ENCODE results near the gene IL1RAPL1. TPM values are rescaled to one million over a fixed set of nuclear protein-coding genes. Genes with fewer than 3 reads are reported as not detected.

The IL1RAPL1 gene
- total RNA-seq (2014; rRNA removed; shearing (Covaris generic)), result 1.5 and 1.7 TPM in 2 replicates

DNA sequence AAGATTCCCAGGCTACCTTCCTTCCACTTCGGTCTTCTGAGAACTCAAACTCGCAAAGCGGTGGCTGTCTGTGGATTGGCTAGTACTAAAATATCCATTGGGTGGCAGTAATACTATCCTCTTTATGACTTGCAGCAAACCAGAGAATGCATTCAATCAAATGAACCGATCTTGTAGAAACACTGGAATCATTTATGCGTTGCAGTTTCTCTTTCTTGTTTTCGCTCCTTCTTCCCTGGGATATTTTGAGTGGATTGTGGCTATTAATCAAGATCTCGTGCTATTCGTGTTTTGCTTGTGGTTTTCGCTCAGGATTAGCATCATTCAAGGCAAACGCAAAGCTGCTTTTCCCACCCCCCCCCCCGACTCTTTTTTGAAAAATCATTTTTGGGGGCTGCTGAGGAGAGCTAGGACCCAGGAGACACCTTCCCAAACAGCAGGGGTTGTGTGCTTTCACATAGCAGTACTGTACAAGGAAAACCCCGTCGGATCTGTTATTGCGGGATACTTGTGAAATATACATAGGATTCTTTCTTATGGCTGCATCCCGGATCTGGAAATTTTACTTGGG is at the start of gene IL1RAPL1:
IL1RAPL1 (plus strand) TSS at position 466 of the 571 bp plus-strand sequence.
- DNase-seq (ENCODE audit: low read depth), result no peak

DNA sequence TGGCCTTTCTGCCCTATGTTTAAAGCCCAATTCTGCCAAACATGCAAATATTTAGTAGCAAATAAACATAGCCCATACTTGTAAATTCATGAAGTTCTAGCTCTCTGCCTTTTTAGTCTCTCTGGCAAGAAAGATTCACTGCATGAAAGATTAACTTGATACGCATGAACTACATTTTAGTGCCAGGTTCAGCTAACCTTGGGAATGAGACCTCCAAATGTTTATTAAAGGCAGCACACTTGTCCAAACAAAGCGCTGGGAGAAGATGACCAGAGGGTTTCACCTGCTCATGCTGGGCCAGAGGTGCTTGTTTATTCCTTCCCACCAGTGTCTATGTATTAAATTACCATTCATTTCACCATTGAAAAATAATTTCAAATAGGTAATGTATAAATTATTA is 44.5 kb upstream of the IL1RAPL1 start:
- no peak for DNase-seq (ENCODE audit: low read depth)

DNA sequence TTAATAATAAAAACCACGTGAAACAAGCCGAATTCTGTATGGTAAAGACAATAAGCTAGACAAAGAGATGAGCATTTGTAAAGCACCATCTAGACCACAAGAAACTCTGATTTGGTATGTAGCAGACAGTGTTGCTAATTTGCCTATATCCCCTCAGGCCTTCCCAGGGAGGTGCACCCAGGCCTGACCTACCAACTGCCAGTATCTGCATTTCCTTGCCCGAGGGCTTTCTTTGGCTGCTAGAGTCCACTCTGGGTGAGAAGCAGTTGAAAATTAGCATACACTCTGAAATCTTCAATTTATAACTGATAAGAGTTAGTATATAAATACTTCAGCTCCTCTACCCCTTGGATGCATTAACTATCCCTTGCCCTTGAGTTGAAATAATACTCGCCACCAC is 37.4 kb upstream of the IL1RAPL1 start:
- DNase-seq (ENCODE audit: low read depth), result no peak

GRCh38 chrX:28550331-28550872 is 36.8 kb upstream of the IL1RAPL1 start:
- no peak for DNase-seq (ENCODE audit: low read depth)

DNA sequence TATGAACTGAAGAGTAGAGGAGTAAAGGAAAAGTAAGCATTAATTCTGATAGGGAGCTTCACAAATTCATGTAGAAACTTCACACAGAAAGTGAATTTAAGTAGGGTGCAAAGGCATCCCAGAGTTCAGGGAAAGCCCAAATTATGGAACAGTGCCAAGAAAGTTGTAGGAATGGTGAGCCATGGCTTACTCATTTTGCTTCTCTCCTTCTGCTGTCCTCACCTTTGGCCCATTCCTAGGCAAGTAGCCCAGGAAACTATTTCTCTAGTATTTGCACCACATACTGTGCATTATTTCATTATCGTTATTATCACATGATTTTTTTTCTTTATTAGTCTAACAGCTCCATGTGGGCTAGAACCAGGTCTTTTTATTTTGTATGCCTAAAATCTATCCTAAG is 34.9 kb upstream of the IL1RAPL1 start:
- no peak for DNase-seq (ENCODE audit: low read depth)

DNA sequence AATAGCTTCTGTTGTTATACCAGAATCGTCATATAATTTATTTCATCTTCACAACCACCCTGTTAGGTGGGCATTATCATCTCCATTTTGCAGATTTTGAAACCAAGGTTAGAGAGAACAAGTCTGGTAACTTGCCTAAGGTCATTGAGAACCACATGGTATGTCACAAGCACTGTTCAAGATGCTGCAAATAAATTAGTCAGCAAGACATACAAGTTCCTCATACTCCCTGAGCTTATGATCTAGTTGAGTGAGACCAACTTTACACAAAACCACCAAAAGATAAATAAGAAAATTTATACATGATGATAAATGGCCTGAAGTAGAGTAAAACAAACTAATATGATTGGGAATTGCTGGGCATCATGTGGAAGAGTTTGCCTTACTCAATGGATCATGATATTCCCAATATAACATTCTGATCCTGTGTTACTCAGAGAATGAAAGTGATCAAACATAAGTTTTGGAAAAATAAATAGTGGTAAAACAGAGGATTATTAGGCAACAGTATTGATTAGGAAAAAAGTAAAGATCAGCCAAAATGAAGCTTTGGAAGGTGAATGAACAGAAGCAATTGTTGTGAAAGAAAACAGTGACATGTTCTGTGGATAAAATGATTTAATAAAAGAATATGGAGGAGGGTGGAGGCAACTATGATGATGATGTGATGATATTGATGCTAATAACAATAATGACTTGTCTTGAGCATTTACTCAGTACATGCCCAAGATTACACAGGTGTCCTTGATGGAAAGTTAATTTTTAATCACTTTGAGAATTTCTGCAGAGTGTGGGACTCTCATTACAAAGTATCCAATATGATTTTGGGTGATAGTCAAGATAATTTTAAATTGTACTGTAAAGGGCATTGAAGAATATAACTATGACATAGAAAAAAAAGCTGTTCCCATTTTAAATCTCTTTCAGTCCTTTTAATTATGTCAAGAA is 34.1 kb upstream of the IL1RAPL1 start:
- no peak for DNase-seq (ENCODE audit: low read depth)

DNA sequence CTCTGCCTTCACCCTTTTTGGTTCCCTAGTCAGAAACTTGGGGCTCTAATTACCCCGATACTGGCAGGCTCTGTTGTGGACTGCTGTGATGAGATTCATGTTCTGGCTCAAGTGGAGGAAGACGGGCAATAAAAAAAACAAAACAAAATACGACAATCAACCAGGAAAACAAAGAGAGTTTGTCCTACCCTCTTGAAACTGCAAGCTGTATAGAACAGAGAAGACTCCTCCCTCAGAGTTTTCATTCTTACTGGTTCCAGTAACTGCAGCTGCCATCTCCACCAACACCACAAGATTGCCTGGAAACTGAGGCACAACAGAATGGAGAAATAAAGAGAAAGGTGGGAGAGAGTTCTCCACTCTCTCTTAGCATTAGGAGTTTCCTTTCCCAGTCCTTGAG is 11.1 kb upstream of the IL1RAPL1 start:
- no peak for DNase-seq (ENCODE audit: low read depth)

DNA sequence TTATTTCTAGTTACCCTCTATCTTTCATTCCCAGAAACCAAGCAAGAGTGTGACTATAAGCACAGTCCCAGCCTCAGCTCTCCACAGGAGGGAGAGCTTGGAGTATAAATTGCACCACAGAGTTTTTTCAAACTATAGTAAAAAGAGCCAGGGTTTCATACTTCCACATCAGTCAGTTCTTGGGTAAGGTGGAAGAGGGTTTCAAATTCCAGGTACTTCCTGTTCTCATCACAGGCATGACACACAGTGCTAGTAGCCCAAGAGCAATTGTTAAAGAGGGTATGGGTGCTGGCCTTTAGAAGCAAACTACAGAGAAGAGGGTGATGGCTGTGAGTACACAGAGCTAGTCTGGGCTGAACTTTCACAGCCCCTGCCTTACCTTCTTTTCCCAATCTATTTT is 5.7 kb upstream of the IL1RAPL1 start:
- DNase-seq (ENCODE audit: low read depth), result no peak

- DNase-seq (ENCODE audit: low read depth), result no peak
Observed at GRCh38 chrX:28582511-28582910, 4.7 kb upstream of the IL1RAPL1 start.

DNA sequence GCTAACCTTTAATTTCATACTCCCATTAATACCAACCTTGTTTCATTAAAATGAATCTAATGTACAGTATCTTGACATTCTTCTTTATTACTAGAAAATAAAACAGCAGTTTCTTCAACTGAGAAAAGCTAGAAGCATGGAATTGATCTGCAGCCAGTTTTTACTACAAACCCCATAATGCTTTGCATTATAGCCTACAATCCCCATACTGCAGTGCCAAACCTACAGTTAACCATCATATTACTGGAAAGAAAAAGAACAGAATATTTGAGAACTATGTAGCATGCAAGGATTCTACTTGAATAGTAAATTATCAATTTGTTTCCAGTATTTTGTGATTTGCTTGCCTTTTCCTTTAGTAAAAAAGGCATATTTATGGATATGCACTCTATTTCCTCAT is 3.2 kb upstream of the IL1RAPL1 start:
- no peak for DNase-seq (ENCODE audit: low read depth)

- DNase-seq (ENCODE audit: low read depth), result no peak
Observed at GRCh38 chrX:28585767-28586166, 1.5 kb upstream of the IL1RAPL1 start.

DNA sequence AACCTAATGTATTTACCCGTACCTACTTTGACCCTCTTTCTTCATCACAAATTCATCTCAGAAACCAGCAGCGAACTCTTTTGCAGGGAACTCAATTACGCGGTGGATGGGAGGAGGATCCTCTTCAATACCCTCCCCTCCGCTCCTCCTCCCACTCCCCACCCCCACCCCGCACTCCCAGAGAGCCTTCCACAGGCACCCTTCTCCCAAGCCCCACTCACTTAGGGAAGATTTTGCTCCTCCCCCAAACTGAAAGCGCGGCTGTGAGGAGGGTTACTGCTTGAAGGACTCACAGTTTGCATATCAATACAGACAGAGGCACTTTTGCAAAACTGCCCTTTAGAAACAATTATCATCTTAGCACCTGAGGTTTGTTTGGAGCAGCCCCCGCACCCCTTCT is 960 bp upstream of the IL1RAPL1 start:
- no peak for DNase-seq (ENCODE audit: low read depth)

DNA sequence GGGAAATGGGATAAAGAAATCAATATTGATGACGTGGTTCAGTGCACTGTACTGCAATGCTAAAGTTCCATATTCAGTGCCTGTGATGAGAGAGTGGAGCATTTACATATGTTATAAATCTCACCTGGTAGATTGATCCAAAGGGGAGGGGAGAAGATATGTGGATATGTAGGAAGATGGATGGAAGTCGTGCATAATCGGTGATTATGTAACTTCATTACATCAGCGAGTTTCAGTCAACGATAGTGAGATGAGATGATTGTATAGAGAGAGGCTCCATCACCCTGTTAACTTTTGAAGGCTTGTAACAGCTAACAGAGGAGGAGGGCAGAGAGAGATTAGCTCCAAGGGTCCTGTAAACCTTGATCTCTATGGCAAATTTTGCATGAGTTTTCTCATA is 1.8 kb downstream of the IL1RAPL1 start:
- no peak for DNase-seq (ENCODE audit: low read depth)

DNA sequence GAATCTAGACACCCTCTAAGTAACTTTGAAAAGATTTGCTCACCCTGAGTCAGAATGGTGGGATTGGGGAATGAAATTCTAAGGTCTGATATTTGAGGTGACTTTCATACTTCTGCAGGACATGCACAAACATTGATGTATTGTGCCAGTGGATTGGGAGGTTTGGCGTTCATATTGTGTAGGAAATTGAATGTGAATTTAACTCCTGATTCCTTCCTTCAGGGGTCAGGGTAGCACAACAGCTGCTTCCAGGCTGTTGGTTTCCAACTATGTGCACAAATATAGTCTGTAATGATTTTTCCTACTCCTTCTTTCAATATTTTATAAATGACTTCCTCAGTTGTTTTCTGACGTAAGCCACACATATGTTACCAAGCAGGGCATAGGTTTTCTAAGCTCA is 3.1 kb downstream of the IL1RAPL1 start:
- no peak for DNase-seq (ENCODE audit: low read depth)

DNA sequence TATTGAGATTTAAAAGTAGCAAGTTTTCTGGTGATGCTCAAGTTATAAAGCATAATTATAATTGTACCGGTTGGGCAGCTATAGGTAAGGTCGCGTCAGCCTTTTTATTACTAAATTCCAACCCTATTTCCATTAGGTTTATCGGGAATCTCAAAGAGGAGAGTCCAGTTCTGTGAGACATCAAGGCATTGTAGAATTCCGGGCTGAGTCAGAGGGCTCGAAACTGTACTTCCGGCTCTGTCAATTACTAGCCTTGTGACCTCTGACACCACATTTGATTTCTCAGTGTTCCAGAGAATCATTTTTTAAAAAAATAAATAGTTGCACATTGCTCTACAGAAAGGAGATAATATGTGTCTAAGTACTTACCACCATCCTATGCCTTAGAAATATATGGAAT is 4.3 kb downstream of the IL1RAPL1 start:
- no peak for DNase-seq (ENCODE audit: low read depth)

DNA sequence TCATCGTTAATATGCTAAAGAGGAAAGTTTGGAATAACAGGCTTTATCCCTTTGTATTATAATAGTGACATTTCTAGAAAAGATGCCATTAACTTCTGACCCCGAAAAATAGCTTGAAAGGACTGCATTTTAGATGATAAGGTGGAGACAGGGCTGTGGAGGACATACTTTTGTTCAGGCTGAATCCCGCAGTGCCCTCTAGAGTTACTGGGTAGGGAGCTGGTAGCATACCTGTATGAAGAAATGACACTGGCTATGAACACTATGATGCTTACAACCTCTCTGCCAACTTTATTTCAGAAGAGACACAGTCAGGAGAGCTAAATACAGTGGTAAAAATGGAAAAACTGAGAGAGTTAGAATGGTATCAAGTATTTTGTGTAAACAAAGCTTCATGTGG is 8.1 kb downstream of the IL1RAPL1 start:
- DNase-seq (ENCODE audit: low read depth), result no peak

DNA sequence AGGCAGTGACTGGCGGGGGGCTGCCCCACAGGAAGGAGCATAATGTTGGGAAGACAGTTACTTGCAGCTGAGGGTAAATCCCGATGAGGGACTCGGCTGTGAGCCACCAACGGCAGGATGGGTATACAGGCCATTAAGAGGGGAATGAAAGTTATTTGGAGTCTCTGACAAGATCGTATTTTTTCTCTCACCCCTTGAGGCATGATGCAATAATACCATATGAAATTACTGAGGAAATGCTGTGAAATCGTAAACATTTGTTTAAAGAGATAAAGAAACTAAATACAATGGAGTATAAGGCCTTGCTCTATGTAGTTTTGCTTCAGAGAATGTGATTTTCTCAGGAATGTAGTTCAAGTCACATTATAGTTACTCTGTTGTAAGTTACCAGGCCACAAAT is 12.7 kb downstream of the IL1RAPL1 start:
- DNase-seq (ENCODE audit: low read depth), result no peak

DNA sequence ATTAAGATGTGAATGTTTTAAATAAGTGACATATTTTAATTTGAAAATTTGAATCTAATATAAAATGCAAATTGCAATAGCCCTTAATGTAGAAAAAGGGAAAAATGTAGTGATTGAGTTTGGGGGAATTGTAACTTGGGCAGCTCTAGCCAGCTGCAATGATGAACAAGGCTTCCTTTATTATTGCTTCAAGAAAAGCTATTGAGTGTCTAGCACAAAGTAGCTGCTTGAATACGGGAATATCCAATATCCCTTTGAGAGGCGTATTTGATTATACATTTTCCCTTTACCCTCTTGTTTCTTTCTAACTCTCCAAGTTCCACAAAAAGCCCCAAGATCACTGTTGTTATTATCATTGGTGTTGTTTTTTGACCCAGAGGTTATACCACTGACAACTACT is 21.8 kb downstream of the IL1RAPL1 start:
- DNase-seq (ENCODE audit: low read depth), result no peak

GRCh38 chrX:28609917-28610613 is 22.8 kb downstream of the IL1RAPL1 start:
- no peak for DNase-seq (ENCODE audit: low read depth)

- DNase-seq (ENCODE audit: low read depth), result no peak
Observed at GRCh38 chrX:28610746-28611145, 23.5 kb downstream of the IL1RAPL1 start.

DNA sequence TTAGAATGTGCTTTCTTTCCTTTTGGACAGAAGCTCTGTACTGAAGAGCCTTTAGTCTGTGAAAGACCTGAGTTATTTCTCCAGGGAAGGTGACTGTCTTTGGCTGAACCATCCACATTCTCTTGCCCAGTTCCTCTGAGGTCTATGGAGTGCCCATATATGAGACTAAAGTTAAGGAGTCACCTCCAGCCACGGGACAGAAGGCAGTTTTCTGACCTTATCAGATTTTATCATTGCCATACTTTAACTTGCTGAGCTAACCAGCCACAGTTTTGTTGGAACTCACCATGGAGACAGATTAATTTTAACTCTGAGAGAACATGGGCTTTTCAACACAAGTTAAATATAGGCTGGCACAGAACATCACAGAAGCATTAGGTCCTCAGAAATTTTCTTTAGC is 26.3 kb downstream of the IL1RAPL1 start:
- no peak for DNase-seq (ENCODE audit: low read depth)

- no peak for DNase-seq (ENCODE audit: low read depth)
Observed at GRCh38 chrX:28625223-28625622, 38.0 kb downstream of the IL1RAPL1 start.

Data from Daoy (cell line).